ENCODE results near the gene ABCC2. TPM values are rescaled to one million over a fixed set of nuclear protein-coding genes. Genes with fewer than 3 reads are reported as not detected.

Gene ABCC2
- polyA plus RNA-seq, 1 donor from 2014 or later, result 2.0 TPM

GRCh38 chr10:99806091-99806490, 23.7 kb downstream of the ABCC2 start:
- Histone ChIP-seq H3K79me2 (replicated peaks; ENCODE audit: insufficient read depth, low read length) (no peaks in the 10 kb centered on the region), H3K4me3 (ENCODE audit: low read length) (no peak overlapping the region), H3K9me3 (ENCODE audit: low read length) (no peaks in the 10 kb centered on the region), H4K20me1 (ENCODE audit: insufficient read depth) (no peaks in the 10 kb centered on the region), H3K9me2 (ENCODE audit: insufficient read depth, low read length) (no peaks in the 10 kb centered on the region), H3K27ac (ENCODE audit: low read length) (no peak overlapping the region), H3K27me3 (ENCODE audit: insufficient read depth, low read depth, low read length) (no peaks in the 10 kb centered on the region), H2AFZ (ENCODE audit: low read depth, low read length) (no peak overlapping the region), H3K4me2 (ENCODE audit: low read length) (no peak overlapping the region), H3K9ac (ENCODE audit: low read length) (no peak overlapping the region), H3K36me3 (ENCODE audit: insufficient read depth, low read length) (no peaks in the 10 kb centered on the region), H3F3A (ENCODE audit: insufficient read depth, low read length, poor library complexity, severe bottlenecking) (no peaks in the 10 kb centered on the region)
- TF ChIP-seq MXI1 (conservative IDR thresholded peaks at IDR 0.05; ENCODE audit: poor library complexity, severe bottlenecking), result no peak

GRCh38 chr10:99807786-99808185, 25.3 kb downstream of the ABCC2 start:
- no peaks in the 10 kb centered on the region for H3K27me3 ChIP-seq (ENCODE audit: insufficient read depth, low read depth, low read length)
- no peak overlapping the region for H3K4me3 ChIP-seq (ENCODE audit: low read length)
- no peaks in the 10 kb centered on the region for H4K20me1 ChIP-seq (ENCODE audit: insufficient read depth)
- no peak for TF ChIP-seq REST (IDR thresholded peaks at IDR 0.05; ENCODE audit: borderline replicate concordance)
- no peak for TF ChIP-seq EP300 (conservative IDR thresholded peaks at IDR 0.05; ENCODE audit: poor library complexity, severe bottlenecking)
- TF ChIP-seq RAD21 (conservative IDR thresholded peaks at IDR 0.05), result no peak
- TF ChIP-seq TAF1 (IDR thresholded peaks at IDR 0.05; ENCODE audit: low read depth), result no peak
- TF ChIP-seq SMC3 (conservative IDR thresholded peaks at IDR 0.05; ENCODE audit: poor library complexity), result no peak
- no peak for TF ChIP-seq MXI1 (conservative IDR thresholded peaks at IDR 0.05; ENCODE audit: poor library complexity, severe bottlenecking)
- no peak for TF ChIP-seq EZH2 (IDR thresholded peaks at IDR 0.05; ENCODE audit: borderline replicate concordance, insufficient read depth, low read length, poor library complexity, severe bottlenecking)
- no peak for TF ChIP-seq CTCF (IDR thresholded peaks at IDR 0.05; ENCODE audit: poor library complexity, severe bottlenecking)
- no peak for TF ChIP-seq POLR2AphosphoS5 (IDR thresholded peaks at IDR 0.05)
- H3K4me2 ChIP-seq (ENCODE audit: low read length), result no peak overlapping the region
- H3F3A ChIP-seq (ENCODE audit: insufficient read depth, low read length, poor library complexity, severe bottlenecking), result no peaks in the 10 kb centered on the region
- no peaks in the 10 kb centered on the region for H3K36me3 ChIP-seq (ENCODE audit: insufficient read depth, low read length)
- no peaks in the 10 kb centered on the region for H3K9me2 ChIP-seq (ENCODE audit: insufficient read depth, low read length)
- H2AFZ ChIP-seq (ENCODE audit: low read depth, low read length), result no peak overlapping the region
- no peaks in the 10 kb centered on the region for H3K9me3 ChIP-seq (ENCODE audit: low read length)
- H3K79me2 ChIP-seq (replicated peaks; ENCODE audit: insufficient read depth, low read length), result no peaks in the 10 kb centered on the region
- no peak overlapping the region for H3K9ac ChIP-seq (ENCODE audit: low read length)
- H3K27ac ChIP-seq (ENCODE audit: low read length), result no peak overlapping the region

GRCh38 chr10:99808270-99808669, 25.8 kb downstream of the ABCC2 start:
- Histone ChIP-seq H3K79me2 (replicated peaks; ENCODE audit: insufficient read depth, low read length) (no peaks in the 10 kb centered on the region), H2AFZ (ENCODE audit: low read depth, low read length) (no peak overlapping the region), H3K4me2 (ENCODE audit: low read length) (no peak overlapping the region), H3K9me2 (ENCODE audit: insufficient read depth, low read length) (no peaks in the 10 kb centered on the region), H3K9me3 (ENCODE audit: low read length) (no peaks in the 10 kb centered on the region), H3K36me3 (ENCODE audit: insufficient read depth, low read length) (no peaks in the 10 kb centered on the region), H3K27ac (ENCODE audit: low read length) (no peak overlapping the region), H3K9ac (ENCODE audit: low read length) (no peak overlapping the region), H4K20me1 (ENCODE audit: insufficient read depth) (no peaks in the 10 kb centered on the region), H3K4me3 (ENCODE audit: low read length) (no peak overlapping the region), H3K27me3 (ENCODE audit: insufficient read depth, low read depth, low read length) (no peaks in the 10 kb centered on the region), H3F3A (ENCODE audit: insufficient read depth, low read length, poor library complexity, severe bottlenecking) (no peaks in the 10 kb centered on the region)
- no peak for TF ChIP-seq EP300 (conservative IDR thresholded peaks at IDR 0.05; ENCODE audit: poor library complexity, severe bottlenecking)
- no peak for TF ChIP-seq REST (IDR thresholded peaks at IDR 0.05; ENCODE audit: borderline replicate concordance)
- no peak for TF ChIP-seq CTCF (IDR thresholded peaks at IDR 0.05; ENCODE audit: poor library complexity, severe bottlenecking)
- no peak for TF ChIP-seq MXI1 (conservative IDR thresholded peaks at IDR 0.05; ENCODE audit: poor library complexity, severe bottlenecking)
- TF ChIP-seq EZH2 (IDR thresholded peaks at IDR 0.05; ENCODE audit: borderline replicate concordance, insufficient read depth, low read length, poor library complexity, severe bottlenecking), result no peak
- TF ChIP-seq RAD21 (conservative IDR thresholded peaks at IDR 0.05), result no peak
- no peak for TF ChIP-seq POLR2AphosphoS5 (IDR thresholded peaks at IDR 0.05)
- no peak for TF ChIP-seq SMC3 (conservative IDR thresholded peaks at IDR 0.05; ENCODE audit: poor library complexity)
- no peak for TF ChIP-seq TAF1 (IDR thresholded peaks at IDR 0.05; ENCODE audit: low read depth)
